ENCODE results near the gene KIAA2012.

Gene KIAA2012

GRCh38 chr2:202069170-202070067 lies 3.6 kb upstream of the KIAA2012 start:
- Histone ChIP-seq H2AFZ (ENCODE audit: low read depth, low read length) (no peak overlapping the region), H3K4ac (ENCODE audit: low read depth in 1 of 2, low read length in 2 of 2) (no peak overlapping the region), H3K14ac (ENCODE audit: low read length in 2 of 2) (no peak overlapping the region), H2AK5ac (ENCODE audit: low read length, severe bottlenecking) (no peak overlapping the region), H3K23ac (ENCODE audit: low read length in 2 of 2) (no peak overlapping the region), H4K91ac (ENCODE audit: low read length) (no peak overlapping the region), H2BK15ac (ENCODE audit: low read depth, poor library complexity, severe bottlenecking) (no peak overlapping the region), H3K36me3 (ENCODE audit: control insufficient read depth in 1 of 2, insufficient read depth in 2 of 2, low read depth in 1 of 2, low read length in 2 of 2) (no peaks in the 10 kb centered on the region), H3K79me1 (replicated peaks; ENCODE audit: low read length, poor library complexity, severe bottlenecking) (no peaks in the 10 kb centered on the region), H2BK12ac (ENCODE audit: low read length in 2 of 2) (no peak overlapping the region), H2BK5ac (ENCODE audit: low read depth, low read length, poor library complexity, severe bottlenecking) (no peak overlapping the region), H4K8ac (ENCODE audit: low read length) (no peak overlapping the region), H3K27me3 (ENCODE audit: control insufficient read depth in 1 of 2, insufficient read depth in 1 of 2, low read length in 2 of 2) (peaks cover 0 to 13% of the 10 kb centered on the region in 2 experiments), H3K9ac (ENCODE audit: low read length) (no peak overlapping the region), H3K9me3 (ENCODE audit: control insufficient read depth, low read length) (no peaks in the 10 kb centered on the region), H3K18ac (ENCODE audit: low read depth in 1 of 2, low read length in 2 of 2) (no peak overlapping the region), H3K4me2 (ENCODE audit: low read length, poor library complexity, severe bottlenecking) (no peak overlapping the region), H2BK120ac (ENCODE audit: low read depth, low read length) (no peak overlapping the region), H3K27ac (ENCODE audit: low read length, poor library complexity, severe bottlenecking) (no peak overlapping the region), H3K4me3 (ENCODE audit: insufficient read depth in 1 of 2, low read depth in 1 of 2, low read length in 2 of 2) (no peak overlapping the region), H3K4me1 (ENCODE audit: control insufficient read depth, insufficient read depth, low read depth, low read length) (peaks cover 3% of the 10 kb centered on the region)
- WGBS: 83% methylated on average over 10 of the region's 11 CpGs
- no peak for DNase-seq

- WGBS: 100% methylated on average over 2 of the region's 2 CpGs
These were observed 1.9 kb upstream of the KIAA2012 start for GRCh38 chr2:202071107-202071506.

GRCh38 chr2:202072226-202072625 lies 829 bp upstream of the KIAA2012 start:
- DNase-seq: no peak
- Histone ChIP-seq H2BK12ac (ENCODE audit: low read length in 2 of 2) (no peak overlapping the region), H3K14ac (ENCODE audit: low read length in 2 of 2) (no peak overlapping the region), H3K27me3 (ENCODE audit: control insufficient read depth in 1 of 2, insufficient read depth in 1 of 2, low read length in 2 of 2) (peaks cover 0 to 13% of the 10 kb centered on the region in 2 experiments), H3K23ac (ENCODE audit: low read length in 2 of 2) (no peak overlapping the region), H3K18ac (ENCODE audit: low read depth in 1 of 2, low read length in 2 of 2) (no peak overlapping the region), H4K8ac (ENCODE audit: low read length) (no peak overlapping the region), H2AFZ (ENCODE audit: low read depth, low read length) (no peak overlapping the region), H3K4me1 (ENCODE audit: control insufficient read depth, insufficient read depth, low read depth, low read length) (peaks cover 3% of the 10 kb centered on the region), H3K79me1 (replicated peaks; ENCODE audit: low read length, poor library complexity, severe bottlenecking) (no peaks in the 10 kb centered on the region), H2BK15ac (ENCODE audit: low read depth, poor library complexity, severe bottlenecking) (no peak overlapping the region), H3K27ac (ENCODE audit: low read length, poor library complexity, severe bottlenecking) (no peak overlapping the region), H2BK120ac (ENCODE audit: low read depth, low read length) (no peak overlapping the region), H4K91ac (ENCODE audit: low read length) (no peak overlapping the region), H3K9ac (ENCODE audit: low read length) (no peak overlapping the region), H2BK5ac (ENCODE audit: low read depth, low read length, poor library complexity, severe bottlenecking) (no peak overlapping the region), H3K4me2 (ENCODE audit: low read length, poor library complexity, severe bottlenecking) (no peak overlapping the region), H2AK5ac (ENCODE audit: low read length, severe bottlenecking) (no peak overlapping the region), H3K4me3 (ENCODE audit: insufficient read depth in 1 of 2, low read depth in 1 of 2, low read length in 2 of 2) (no peak overlapping the region), H3K9me3 (ENCODE audit: control insufficient read depth, low read length) (no peaks in the 10 kb centered on the region), H3K36me3 (ENCODE audit: control insufficient read depth in 1 of 2, insufficient read depth in 2 of 2, low read depth in 1 of 2, low read length in 2 of 2) (no peaks in the 10 kb centered on the region), H3K4ac (ENCODE audit: low read depth in 1 of 2, low read length in 2 of 2) (no peak overlapping the region)
- 18% methylated on average over 1 of the region's 2 CpGs for WGBS

More at GRCh38 chr2:202071107-202071506, 1.9 kb upstream of the KIAA2012 start:
- no peak overlapping the region for H3K14ac ChIP-seq (ENCODE audit: low read length in 2 of 2)
- no peak overlapping the region for H3K4me3 ChIP-seq (ENCODE audit: insufficient read depth in 1 of 2, low read depth in 1 of 2, low read length in 2 of 2)
- no peaks in the 10 kb centered on the region for H3K9me3 ChIP-seq (ENCODE audit: control insufficient read depth, low read length)
- H2BK15ac ChIP-seq (ENCODE audit: low read depth, poor library complexity, severe bottlenecking): no peak overlapping the region
- H3K4ac ChIP-seq (ENCODE audit: low read depth in 1 of 2, low read length in 2 of 2): no peak overlapping the region
- H3K79me1 ChIP-seq (replicated peaks; ENCODE audit: low read length, poor library complexity, severe bottlenecking): no peaks in the 10 kb centered on the region
- no peak overlapping the region for H2AK5ac ChIP-seq (ENCODE audit: low read length, severe bottlenecking)
- no peak overlapping the region for H2BK12ac ChIP-seq (ENCODE audit: low read length in 2 of 2)
- peaks cover 0 to 13% of the 10 kb centered on the region in 2 experiments for H3K27me3 ChIP-seq (ENCODE audit: control insufficient read depth in 1 of 2, insufficient read depth in 1 of 2, low read length in 2 of 2)
- no peak overlapping the region for H3K4me2 ChIP-seq (ENCODE audit: low read length, poor library complexity, severe bottlenecking)
- H2BK120ac ChIP-seq (ENCODE audit: low read depth, low read length): no peak overlapping the region
- no peak overlapping the region for H2AFZ ChIP-seq (ENCODE audit: low read depth, low read length)
- H3K18ac ChIP-seq (ENCODE audit: low read depth in 1 of 2, low read length in 2 of 2): no peak overlapping the region
- no peak overlapping the region for H3K27ac ChIP-seq (ENCODE audit: low read length, poor library complexity, severe bottlenecking)
- H3K36me3 ChIP-seq (ENCODE audit: control insufficient read depth in 1 of 2, insufficient read depth in 2 of 2, low read depth in 1 of 2, low read length in 2 of 2): no peaks in the 10 kb centered on the region
- H4K8ac ChIP-seq (ENCODE audit: low read length): no peak overlapping the region
- H3K9ac ChIP-seq (ENCODE audit: low read length): no peak overlapping the region
- no peak overlapping the region for H3K23ac ChIP-seq (ENCODE audit: low read length in 2 of 2)
- no peak for DNase-seq
- H4K91ac ChIP-seq (ENCODE audit: low read length): no peak overlapping the region
- no peak overlapping the region for H2BK5ac ChIP-seq (ENCODE audit: low read depth, low read length, poor library complexity, severe bottlenecking)
- H3K4me1 ChIP-seq (ENCODE audit: control insufficient read depth, insufficient read depth, low read depth, low read length): peaks cover 3% of the 10 kb centered on the region

- no peak overlapping the region for H2AK5ac ChIP-seq (ENCODE audit: low read length, severe bottlenecking)
- H3K4me1 ChIP-seq (ENCODE audit: control insufficient read depth, insufficient read depth, low read depth, low read length): peaks cover 5% of the 10 kb centered on the region
- H4K8ac ChIP-seq (ENCODE audit: low read length): no peak overlapping the region
- H3K9ac ChIP-seq (ENCODE audit: low read length): no peak overlapping the region
- H3K27me3 ChIP-seq (ENCODE audit: control insufficient read depth in 1 of 2, insufficient read depth in 1 of 2, low read length in 2 of 2): peaks cover 0 to 13% of the 10 kb centered on the region in 2 experiments
- WGBS: 64% methylated on average over 1 of the region's 2 CpGs
- no peaks in the 10 kb centered on the region for H3K36me3 ChIP-seq (ENCODE audit: control insufficient read depth in 1 of 2, insufficient read depth in 2 of 2, low read depth in 1 of 2, low read length in 2 of 2)
- H2BK15ac ChIP-seq (ENCODE audit: low read depth, poor library complexity, severe bottlenecking): no peak overlapping the region
- no peak overlapping the region for H3K14ac ChIP-seq (ENCODE audit: low read length in 2 of 2)
- no peak overlapping the region for H3K27ac ChIP-seq (ENCODE audit: low read length, poor library complexity, severe bottlenecking)
- H3K4me3 ChIP-seq (ENCODE audit: insufficient read depth in 1 of 2, low read depth in 1 of 2, low read length in 2 of 2): no peak overlapping the region
- no peak overlapping the region for H3K4me2 ChIP-seq (ENCODE audit: low read length, poor library complexity, severe bottlenecking)
- no peak overlapping the region for H2AFZ ChIP-seq (ENCODE audit: low read depth, low read length)
- H4K91ac ChIP-seq (ENCODE audit: low read length): no peak overlapping the region
- no peak overlapping the region for H2BK5ac ChIP-seq (ENCODE audit: low read depth, low read length, poor library complexity, severe bottlenecking)
- no peak overlapping the region for H3K23ac ChIP-seq (ENCODE audit: low read length in 2 of 2)
- no peak overlapping the region for H2BK12ac ChIP-seq (ENCODE audit: low read length in 2 of 2)
- no peaks in the 10 kb centered on the region for H3K79me1 ChIP-seq (replicated peaks; ENCODE audit: low read length, poor library complexity, severe bottlenecking)
- DNase-seq: no peak
- no peak overlapping the region for H3K4ac ChIP-seq (ENCODE audit: low read depth in 1 of 2, low read length in 2 of 2)
- no peak overlapping the region for H3K18ac ChIP-seq (ENCODE audit: low read depth in 1 of 2, low read length in 2 of 2)
- H3K9me3 ChIP-seq (ENCODE audit: control insufficient read depth, low read length): no peaks in the 10 kb centered on the region
- H2BK120ac ChIP-seq (ENCODE audit: low read depth, low read length): no peak overlapping the region
These were observed 1.3 kb downstream of the KIAA2012 start for GRCh38 chr2:202074324-202074723.

Measured in mesenchymal stem cell (in vitro differentiated cells and primary cell).